ENCODE data around the gene FBXO44.
A peak's percentile ranks its signal among the peaks of the same experiment; 100 is the strongest.

Gene FBXO44

GRCh38 chr1:11616766-11617165, 37.9 kb upstream of the FBXO44 start:
- peaks cover 0 to 5% (median 0%) of the 10 kb centered on the region in 11 experiments; a peak in 3 of 22 replicates for H4K20me1 ChIP-seq

GRCh38 chr1:11617314-11617713, 37.4 kb upstream of the FBXO44 start:
- no peak overlapping the region for H3K4me3 ChIP-seq
- TF ChIP-seq Cebpa-rat (IDR thresholded peaks at IDR 0.05) = no peak
- H3K27me3 ChIP-seq = no peaks in the 10 kb centered on the region
- no peak overlapping the region for H3K27ac ChIP-seq
- peaks cover 0 to 10% (median 0%) of the 10 kb centered on the region in 11 experiments; a peak in 3 of 22 replicates for H4K20me1 ChIP-seq
- peaks cover 9 to 14% (median 10%) of the 10 kb centered on the region in 11 experiments; a peak in 20 of 22 replicates for H3K9me3 ChIP-seq (replicated peaks in 1 of 11)
- H3K4me1 ChIP-seq = peaks cover 0 to 28% (median 14%) of the 10 kb centered on the region in 10 experiments; a peak in 11 of 20 replicates
- H3K9ac ChIP-seq = no peak overlapping the region
- H3K36me3 ChIP-seq = no peaks in the 10 kb centered on the region
- H3K4me2 ChIP-seq = peak overlapping the region in 5 of 11 experiments; percentile 1 to 41 (median 33); a peak in 7 of 22 replicates

More at GRCh38 chr1:11616766-11617165, 37.9 kb upstream of the FBXO44 start:
- H3K4me3 ChIP-seq = no peak overlapping the region
- H3K9me3 ChIP-seq (replicated peaks in 1 of 11) = peaks cover 9 to 14% (median 11%) of the 10 kb centered on the region in 11 experiments; a peak in 20 of 22 replicates
- H3K4me2 ChIP-seq = peak overlapping the region in 5 of 11 experiments; percentile 1 to 41 (median 33); a peak in 8 of 22 replicates
- H3K4me1 ChIP-seq = peaks cover 0 to 23% (median 14%) of the 10 kb centered on the region in 10 experiments; a peak in 11 of 20 replicates
- no peak overlapping the region for H3K27ac ChIP-seq
- no peak for TF ChIP-seq Cebpa-rat (IDR thresholded peaks at IDR 0.05)
- no peaks in the 10 kb centered on the region for H3K36me3 ChIP-seq
- no peaks in the 10 kb centered on the region for H3K27me3 ChIP-seq
- H3K9ac ChIP-seq = 0 out of 22 replicates have a peak overlapping the region, but pooled peaks of 1 of the 11 experiments have one; percentile 2

DNA sequence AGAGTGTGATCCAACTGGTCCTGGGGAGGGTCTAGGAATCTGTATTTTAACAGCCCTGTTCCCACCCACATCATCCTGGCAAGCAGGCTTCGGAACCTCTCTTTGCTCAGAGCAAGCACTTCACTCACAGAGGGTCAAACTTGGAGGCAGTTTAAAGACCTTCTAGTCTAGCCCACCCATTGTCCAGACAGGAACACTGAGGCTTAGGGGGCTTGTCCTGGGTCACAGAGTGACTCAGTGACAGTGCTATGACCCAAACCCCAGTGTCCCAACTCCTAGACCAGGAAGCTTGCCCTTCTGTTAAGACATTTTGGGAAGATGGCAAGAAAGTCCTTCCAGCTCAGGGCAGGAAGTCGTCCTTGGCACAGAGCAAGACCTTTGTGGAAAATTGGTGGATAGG, 36.9 kb upstream of the FBXO44 start:
- Histone ChIP-seq H3K4me1 (peaks cover 0 to 28% (median 14%) of the 10 kb centered on the region in 10 experiments; a peak in 11 of 20 replicates), H3K9ac (no peak overlapping the region), H3K4me3 (no peak overlapping the region), H3K36me3 (no peaks in the 10 kb centered on the region), H4K20me1 (peaks cover 0 to 10% (median 0%) of the 10 kb centered on the region in 11 experiments; a peak in 3 of 22 replicates), H3K9me3 (replicated peaks in 1 of 11) (peaks cover 5 to 10% (median 7%) of the 10 kb centered on the region in 11 experiments; a peak in 20 of 22 replicates), H3K27me3 (no peaks in the 10 kb centered on the region), H3K27ac (no peak overlapping the region), H3K4me2 (no peak overlapping the region)
- TF ChIP-seq Cebpa-rat (IDR thresholded peaks at IDR 0.05) = no peak

GRCh38 chr1:11620405-11620804, 34.3 kb upstream of the FBXO44 start:
- Histone ChIP-seq H3K4me1 (peaks cover 0 to 28% (median 14%) of the 10 kb centered on the region in 10 experiments; a peak in 11 of 20 replicates), H3K27ac (no peak overlapping the region), H3K4me3 (no peak overlapping the region), H3K36me3 (no peaks in the 10 kb centered on the region), H3K9me3 (replicated peaks in 1 of 11) (no peaks in the 10 kb centered on the region), H3K9ac (0 out of 22 replicates have a peak overlapping the region, but pooled peaks of 1 of the 11 experiments have one; percentile 3), H4K20me1 (peaks cover 0 to 10% (median 0%) of the 10 kb centered on the region in 11 experiments; a peak in 3 of 22 replicates), H3K27me3 (no peaks in the 10 kb centered on the region), H3K4me2 (peak overlapping the region in 6 of 11 experiments; percentile 12 to 60 (median 48); a peak in 10 of 22 replicates)
- no peak for TF ChIP-seq Cebpa-rat (IDR thresholded peaks at IDR 0.05)

DNA sequence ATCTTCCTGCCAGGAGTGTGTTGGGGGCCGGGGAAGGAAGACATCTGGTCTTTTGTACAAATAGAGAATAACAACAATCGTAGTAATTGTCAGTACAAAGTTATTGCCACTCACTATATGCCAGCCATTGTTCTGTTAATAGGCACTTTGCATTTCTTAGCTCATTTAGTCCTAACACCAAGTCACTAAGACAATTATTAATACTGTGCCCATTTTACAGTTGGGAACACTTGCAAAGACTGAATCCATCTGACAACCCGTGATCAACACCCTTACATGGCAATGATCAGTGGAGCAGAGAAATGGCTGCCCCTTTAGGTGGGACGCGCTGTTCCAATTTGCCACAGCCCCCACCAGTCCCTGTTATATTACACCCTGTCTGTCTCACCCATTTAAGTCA, 33.8 kb upstream of the FBXO44 start:
- no peaks in the 10 kb centered on the region for H3K27me3 ChIP-seq

GRCh38 chr1:11622398-11622797, 32.3 kb upstream of the FBXO44 start:
- Histone ChIP-seq H3K9me3 (replicated peaks in 1 of 11) (no peaks in the 10 kb centered on the region), H3K4me2 (no peak overlapping the region; a peak in 1 of 22 replicates), H3K9ac (no peak overlapping the region), H3K36me3 (no peaks in the 10 kb centered on the region), H3K27ac (no peak overlapping the region), H3K4me3 (no peak overlapping the region), H4K20me1 (peaks cover 0 to 10% (median 0%) of the 10 kb centered on the region in 11 experiments; a peak in 3 of 22 replicates), H3K4me1 (peaks cover 0 to 16% (median 7%) of the 10 kb centered on the region in 10 experiments; a peak in 10 of 20 replicates), H3K27me3 (no peaks in the 10 kb centered on the region)
- no peak for TF ChIP-seq Cebpa-rat (IDR thresholded peaks at IDR 0.05)

More for the DNA sequence above, 33.8 kb upstream of the FBXO44 start:
- H3K4me1 ChIP-seq = peaks cover 0 to 28% (median 14%) of the 10 kb centered on the region in 10 experiments; a peak in 11 of 20 replicates
- H4K20me1 ChIP-seq = peaks cover 0 to 10% (median 0%) of the 10 kb centered on the region in 11 experiments; a peak in 3 of 22 replicates
- H3K4me2 ChIP-seq = peak overlapping the region in 5 of 11 experiments; percentile 12 to 60 (median 48); a peak in 8 of 22 replicates
- H3K27ac ChIP-seq = no peak overlapping the region
- no peaks in the 10 kb centered on the region for H3K9me3 ChIP-seq (replicated peaks in 1 of 11)
- no peak for TF ChIP-seq Cebpa-rat (IDR thresholded peaks at IDR 0.05)
- H3K9ac ChIP-seq = no peak overlapping the region
- H3K36me3 ChIP-seq = no peaks in the 10 kb centered on the region
- no peak overlapping the region for H3K4me3 ChIP-seq

DNA sequence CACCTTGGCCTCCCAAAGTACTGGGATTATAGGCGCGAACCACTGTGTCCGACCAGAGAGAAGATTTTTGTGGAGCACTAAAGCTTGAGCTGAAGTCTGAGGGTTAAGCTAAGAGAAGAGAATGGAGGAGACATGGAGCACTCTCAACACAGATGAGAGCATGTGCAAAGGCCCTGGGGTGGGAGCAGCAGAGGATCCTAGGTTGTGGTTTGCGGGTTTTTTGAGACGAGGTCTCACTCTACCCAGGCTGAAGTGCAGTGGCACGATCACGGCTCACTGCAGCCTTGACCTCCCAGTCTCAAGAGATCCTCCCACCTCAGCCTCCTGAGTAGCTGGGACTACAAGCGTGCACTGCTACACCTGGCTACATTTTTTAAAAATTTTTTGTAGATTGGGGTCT, 31.0 kb upstream of the FBXO44 start:
- Histone ChIP-seq H3K27me3 (no peaks in the 10 kb centered on the region), H3K4me2 (no peak overlapping the region), H3K9ac (no peak overlapping the region), H3K36me3 (no peaks in the 10 kb centered on the region), H3K4me1 (peaks cover 0 to 16% (median 7%) of the 10 kb centered on the region in 10 experiments; a peak in 10 of 20 replicates), H3K4me3 (no peak overlapping the region), H3K9me3 (replicated peaks in 1 of 11) (no peaks in the 10 kb centered on the region), H4K20me1 (peaks cover 0 to 10% (median 0%) of the 10 kb centered on the region in 11 experiments; a peak in 3 of 22 replicates), H3K27ac (no peak overlapping the region)
- no peak for TF ChIP-seq Cebpa-rat (IDR thresholded peaks at IDR 0.05)

GRCh38 chr1:11626551-11626950, 28.1 kb upstream of the FBXO44 start:
- H3K27me3 ChIP-seq = no peaks in the 10 kb centered on the region
- peaks cover 0 to 13% (median 2%) of the 10 kb centered on the region in 10 experiments; a peak in 7 of 20 replicates for H3K4me1 ChIP-seq

DNA sequence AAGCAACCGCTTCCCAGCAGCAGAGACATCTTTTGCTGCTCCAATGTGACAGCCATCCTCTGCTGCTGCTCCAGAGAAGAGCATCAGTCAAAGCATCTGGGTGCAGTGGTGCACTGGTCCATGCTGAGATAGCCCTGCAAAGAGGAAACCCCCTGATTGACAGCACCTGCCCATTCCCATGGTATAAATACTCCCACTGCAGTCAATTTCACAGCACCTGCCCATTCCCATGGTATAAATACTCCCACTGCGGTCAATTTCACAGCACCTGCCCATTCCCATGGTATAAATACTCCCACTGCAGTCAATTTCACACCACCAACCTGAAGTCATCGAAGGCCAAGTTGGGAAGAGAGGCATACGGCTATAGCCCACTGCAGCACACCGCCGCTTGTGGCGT, 25.9 kb upstream of the FBXO44 start:
- Histone ChIP-seq H4K20me1 (peaks cover 0 to 8% (median 0%) of the 10 kb centered on the region in 11 experiments; a peak in 4 of 22 replicates), H3K4me2 (no peak overlapping the region), H3K9me3 (replicated peaks in 1 of 11) (no peaks in the 10 kb centered on the region), H3K36me3 (no peaks in the 10 kb centered on the region), H3K4me3 (no peak overlapping the region), H3K4me1 (peaks cover 0 to 22% (median 11%) of the 10 kb centered on the region in 10 experiments; a peak in 14 of 20 replicates), H3K9ac (no peak overlapping the region), H3K27ac (no peak overlapping the region), H3K27me3 (no peaks in the 10 kb centered on the region)
- no peak for TF ChIP-seq Cebpa-rat (IDR thresholded peaks at IDR 0.05)

More at GRCh38 chr1:11626551-11626950, 28.1 kb upstream of the FBXO44 start:
- H3K27ac ChIP-seq = no peak overlapping the region
- peaks cover 0 to 7% (median 0%) of the 10 kb centered on the region in 11 experiments; a peak in 4 of 22 replicates for H4K20me1 ChIP-seq
- H3K9me3 ChIP-seq (replicated peaks in 1 of 11) = no peaks in the 10 kb centered on the region
- no peak overlapping the region for H3K4me2 ChIP-seq
- no peaks in the 10 kb centered on the region for H3K36me3 ChIP-seq
- no peak overlapping the region for H3K4me3 ChIP-seq
- no peak overlapping the region for H3K9ac ChIP-seq
- no peak for TF ChIP-seq Cebpa-rat (IDR thresholded peaks at IDR 0.05)

All from BLaER1 treated with 17β-estradiol and CSF1 and Interleukin-3, amounts not matched to agents 10 nM and 100 nM (cell line).